ENCODE measurements around the gene CCDC180.
"Not testable (repeated sequence)": the region's sequence is repeated elsewhere in the genome, so short reads cannot be mapped to it uniquely, and the experiment has no call there.

Gene CCDC180

GRCh38 chr9:97307500-97308163 is at the start of gene CCDC180:
TSS of gene CCDC180 (plus strand) at chr9:97307659. CDS start at chr9:97308064, 405 bp downstream.
- DNase-seq: no peak

GRCh38 chr9:97259834-97260514 is 47.5 kb upstream of the CCDC180 start:
- DNase-seq: not testable (repeated sequence)

- no peak for DNase-seq
These were observed 36.2 kb upstream of the CCDC180 start for GRCh38 chr9:97271292-97271691.

GRCh38 chr9:97272072-97272471 is 35.4 kb upstream of the CCDC180 start:
- no peak for DNase-seq

- no peak for DNase-seq
These were observed 31.1 kb upstream of the CCDC180 start for GRCh38 chr9:97276310-97276852.

GRCh38 chr9:97277953-97278352 is 29.5 kb upstream of the CCDC180 start:
- DNase-seq: no peak

GRCh38 chr9:97280755-97281330 is 26.6 kb upstream of the CCDC180 start:
- DNase-seq: no peak

- DNase-seq: no peak
These were observed 23.7 kb upstream of the CCDC180 start for GRCh38 chr9:97283768-97284167.

GRCh38 chr9:97284798-97285197 is 22.7 kb upstream of the CCDC180 start:
- no peak for DNase-seq

- DNase-seq: no peak
These were observed 15.3 kb upstream of the CCDC180 start for GRCh38 chr9:97292200-97292599.

GRCh38 chr9:97293207-97293721 is 14.2 kb upstream of the CCDC180 start:
- peak; percentile 35 for DNase-seq

GRCh38 chr9:97293818-97294217 is 13.6 kb upstream of the CCDC180 start:
- no peak for DNase-seq

- DNase-seq: no peak
These were observed 9.6 kb upstream of the CCDC180 start for GRCh38 chr9:97297889-97298288.

- DNase-seq: no peak
These were observed 7.5 kb upstream of the CCDC180 start for GRCh38 chr9:97299809-97300414.

- DNase-seq: no peak
These were observed 6.9 kb upstream of the CCDC180 start for GRCh38 chr9:97300586-97300985.

GRCh38 chr9:97301974-97302373 is 5.5 kb upstream of the CCDC180 start:
- DNase-seq: no peak

GRCh38 chr9:97304586-97304985 is 2.9 kb upstream of the CCDC180 start:
- no peak for DNase-seq

GRCh38 chr9:97305501-97306298 is 1.8 kb upstream of the CCDC180 start:
- DNase-seq: no peak

GRCh38 chr9:97307091-97307490 is 368 bp upstream of the CCDC180 start:
- DNase-seq: no peak

GRCh38 chr9:97309260-97309659 is 1.8 kb downstream of the CCDC180 start:
- no peak for DNase-seq

GRCh38 chr9:97310023-97310422 is 2.6 kb downstream of the CCDC180 start:
- DNase-seq: no peak

- no peak for DNase-seq
These were observed 3.4 kb downstream of the CCDC180 start for GRCh38 chr9:97310896-97311295.

All from MV-4-11 (cell line).